Fibroblast of lung (primary cell): ENCODE measurements around the gene FCSK.

ENCODE experiments used
- EZH2 ChIP-seq: IDR thresholded peaks from 2 replicates; pipeline ENCODE4 v1.5.1; 2012; ENCODE audit warnings: low read length, control low read depth, mild to moderate bottlenecking; ENCODE audit errors: missing control alignments
- TF ChIP-seq, protein P1 (sequence below), 2 donors: IDR thresholded peaks in 1 of 2; conservative IDR thresholded peaks in 1 of 2; 1 replicate in 1 of 2; 2 replicates in 1 of 2; pipeline ENCODE4 v1.5.1; 2011 to 2012; ENCODE audit warnings: low read length in 2 of 2, control low read depth in 1 of 2, inconsistent platforms in 1 of 2, low read depth in 1 of 2, mild to moderate bottlenecking in 1 of 2

- TF ChIP-seq, protein P1, sequence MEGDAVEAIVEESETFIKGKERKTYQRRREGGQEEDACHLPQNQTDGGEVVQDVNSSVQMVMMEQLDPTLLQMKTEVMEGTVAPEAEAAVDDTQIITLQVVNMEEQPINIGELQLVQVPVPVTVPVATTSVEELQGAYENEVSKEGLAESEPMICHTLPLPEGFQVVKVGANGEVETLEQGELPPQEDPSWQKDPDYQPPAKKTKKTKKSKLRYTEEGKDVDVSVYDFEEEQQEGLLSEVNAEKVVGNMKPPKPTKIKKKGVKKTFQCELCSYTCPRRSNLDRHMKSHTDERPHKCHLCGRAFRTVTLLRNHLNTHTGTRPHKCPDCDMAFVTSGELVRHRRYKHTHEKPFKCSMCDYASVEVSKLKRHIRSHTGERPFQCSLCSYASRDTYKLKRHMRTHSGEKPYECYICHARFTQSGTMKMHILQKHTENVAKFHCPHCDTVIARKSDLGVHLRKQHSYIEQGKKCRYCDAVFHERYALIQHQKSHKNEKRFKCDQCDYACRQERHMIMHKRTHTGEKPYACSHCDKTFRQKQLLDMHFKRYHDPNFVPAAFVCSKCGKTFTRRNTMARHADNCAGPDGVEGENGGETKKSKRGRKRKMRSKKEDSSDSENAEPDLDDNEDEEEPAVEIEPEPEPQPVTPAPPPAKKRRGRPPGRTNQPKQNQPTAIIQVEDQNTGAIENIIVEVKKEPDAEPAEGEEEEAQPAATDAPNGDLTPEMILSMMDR (conservative IDR thresholded peaks at IDR 0.05 in 1 of 2, IDR thresholded peaks at IDR 0.05 in 1 of 2; ENCODE audit: low read depth in 1 of 2, low read length in 2 of 2), result peak; percentile 47 to 61
- no peak for TF ChIP-seq EZH2
Observed at GRCh38 chr16:70529051-70529777, 74.8 kb downstream of the FCSK start.
